Right cardiac atrium (tissue), 5 donors: ENCODE results near the gene PHF20. TPM values are rescaled to one million over a fixed set of nuclear protein-coding genes. Genes with fewer than 3 reads are reported as not detected.
"Not testable (repeated sequence)": the region's sequence is repeated elsewhere in the genome, so short reads cannot be mapped to it uniquely, and the experiment has no call there.

Experiments used
- ATAC-seq, 2 donors: fragments of 200-7000 bp; cut with Tn5 transposase; one replicate each; pipeline versions ENCODE4 v1.8.0 to v1.9.1; 2020; ENCODE audit warnings: moderate library complexity in 2 of 2, mild to moderate bottlenecking in 1 of 2
- DNase-seq, 3 donors: peaks; one replicate each; pipeline ENCODE4 v3.0.0-alpha.2; 2020
- H3K27ac ChIP-seq: one replicate; pipeline ENCODE4 v1.5.1; 2013; ENCODE audit warnings: mild to moderate bottlenecking, low read length, control low read depth, moderate library complexity
- H3K27me3 ChIP-seq: one replicate; pipeline ENCODE4 v1.6.1; 2013; ENCODE audit not compliant: control insufficient read depth, insufficient read depth
- H3K4me1 ChIP-seq: one replicate; pipeline ENCODE4 v1.6.1; 2013; ENCODE audit warnings: low read length; ENCODE audit not compliant: control insufficient read depth, insufficient read depth
- H3K4me3 ChIP-seq: one replicate; pipeline ENCODE4 v1.5.1; 2013; ENCODE audit warnings: low read length, control low read depth
- H3K9me3 ChIP-seq: one replicate; pipeline ENCODE4 v1.6.1; 2013; ENCODE audit warnings: low read length; ENCODE audit not compliant: control insufficient read depth
- WGBS: extraction: QIAGEN DNeasy Blood & Tissue Kit; methylation state at CpG from one replicate; pipeline ENCODE4 v1.1.7; 2013; 5-methylcytosine and 5-hydroxymethylcytosine counted together
- intact Hi-C, 4 donors: fragments of 100-400 bp; cut with DNase I; formaldehyde crosslinking; loops; one replicate each; pipeline versions ENCODE4 v1.11.0 to v1.14.0; 2022 to 2023
- long read RNA-seq, 4 donors: library from polyadenylated mRNA; unstranded; transcript quantifications; one replicate each; pipeline ENCODE4 v2.0.0, GENCODE V29; 2020 to 2021
- polyA plus RNA-seq: library from polyadenylated mRNA; stranded (reverse); fragments of 200-250 nt; gene quantifications from one replicate; pipeline ENCODE4 v1.2.3, GENCODE V29; 2013
- total RNA-seq, 4 donors: library from RNA; stranded (reverse); fragmentation: NEBNext Ultra II Directional; extraction: Animal tissue kit (Norgen Biotek cat#: 25700); gene quantifications; one replicate each; pipeline ENCODE4 v1.2.1, GENCODE V29; 2021
- donor health status: healthy with polysubstance abuse.
- donor health status: DM: no; HTN: yes; CAD: no.
- donor health status: DM: no; HTN: no; CAD: no.
- donor health status: DM: no; HTN: yes; CAD: no; lungs with severe emphysema.
- donor health status: DM: yes; HTN: yes; CAD: no.

Gene PHF20
- total RNA-seq, result 10 to 100 TPM; 44.6 to 56.8 (median 55.6) TPM
- 38.5 TPM for polyA plus RNA-seq
- long read RNA-seq, donor 1, full-length matches to known transcripts, result 3 of 54 reads
- long read RNA-seq, donor 1, partial matches to known transcripts, result 44 of 54 reads
- long read RNA-seq, donor 1, other reads (novel, unspliced or antisense), result 7 of 54 reads
- long read RNA-seq, donor 2, full-length matches to known transcripts, result 3 of 19 reads
- long read RNA-seq, donor 2, partial matches to known transcripts, result 11 of 19 reads
- long read RNA-seq, donor 2, other reads (novel, unspliced or antisense), result 5 of 19 reads
- long read RNA-seq, donor 3, partial matches to known transcripts, result 106 of 130 reads
- long read RNA-seq, donor 3, other reads (novel, unspliced or antisense), result 21 of 130 reads
- long read RNA-seq, donor 4, transcript PHF20-216 (2 exons, 618 nt), result major isoform, 5 of 16 reads
- long read RNA-seq, donor 4, partial matches to known transcripts, result 7 of 16 reads
- long read RNA-seq, donor 4, other reads (novel, unspliced or antisense), result 4 of 16 reads

DNA sequence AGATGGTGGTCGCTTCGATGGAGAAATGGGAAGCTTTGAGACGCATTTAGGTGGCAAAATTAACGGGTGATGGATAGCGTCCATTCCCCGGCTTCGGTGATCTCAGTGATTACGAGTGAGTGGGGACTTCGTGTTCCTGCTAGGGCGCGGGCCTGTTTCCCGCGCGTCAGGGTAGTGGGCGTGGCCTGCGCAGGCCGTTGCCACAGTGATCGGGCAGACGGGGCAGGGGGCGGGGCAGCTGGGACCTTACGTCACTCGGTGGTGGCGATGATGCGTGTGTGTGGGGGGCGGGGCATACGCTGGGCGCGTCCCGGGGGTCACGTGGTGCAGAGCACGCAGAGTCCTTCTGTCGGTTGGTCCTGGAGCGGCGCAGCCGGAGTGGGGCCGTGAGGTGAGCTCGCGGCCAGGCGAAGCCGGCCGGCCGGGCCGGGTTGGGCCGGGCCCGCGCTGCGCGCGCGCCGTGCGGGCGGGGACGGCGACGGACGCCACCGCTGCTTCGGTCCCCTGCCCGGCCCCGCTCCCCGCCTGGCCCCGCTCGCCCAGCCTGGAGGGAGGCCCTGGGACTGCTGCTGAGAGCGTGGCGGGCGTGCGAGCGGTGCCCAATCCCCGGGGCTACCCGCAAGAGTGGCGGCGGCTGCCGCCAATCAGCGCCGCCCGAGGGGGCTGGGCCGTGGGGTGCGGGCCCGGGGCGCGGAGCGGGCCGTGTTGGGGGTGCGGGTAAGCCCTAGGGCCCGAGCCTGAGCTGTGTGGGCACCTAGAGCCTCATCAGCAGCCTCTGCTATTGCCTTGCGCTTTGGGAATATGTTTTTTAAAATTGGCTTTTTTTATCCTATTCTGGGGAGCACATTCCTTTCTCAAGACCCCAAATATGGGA is at the start of gene PHF20:
Gene PHF20 (plus strand): TSS at position 327 of the 874 bp plus-strand sequence. CDS start 29,508 bp downstream, outside the sequence.
- Histone ChIP-seq H3K27ac (peak within 1 kb of the TSS; percentile 95), H3K4me3 (peak within 1 kb of the TSS; percentile 94), H3K9me3 (no peaks in the 10 kb centered on the region), H3K27me3 (no peaks in the 10 kb centered on the region), H3K4me1 (peaks cover 8% of the 10 kb centered on the region)
- intact Hi-C loops, result no loop called here
- DNase-seq (peak; percentile 99 to 100 (median 100)), ATAC-seq (peak; percentile 85 to 92)
- 2% methylated on average over 87 of the region's 87 CpGs for WGBS

DNA sequence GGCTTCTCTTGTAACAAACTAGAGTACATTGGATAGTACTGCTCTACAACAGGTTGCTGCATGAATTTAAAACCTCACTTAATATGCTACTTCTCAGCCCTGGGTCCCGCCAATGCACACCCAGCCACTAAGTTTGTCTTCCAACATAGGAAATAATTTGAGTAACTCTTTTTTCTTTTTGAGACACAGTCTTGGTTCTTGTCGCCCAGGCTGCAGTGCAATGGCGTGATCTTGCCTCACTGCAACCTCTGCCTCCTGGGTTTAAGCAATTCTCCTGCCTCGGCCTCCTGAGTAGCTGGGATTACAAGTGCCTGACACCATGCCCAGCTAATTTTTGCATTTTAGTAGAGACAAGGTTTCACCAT is 48.6 kb upstream of the PHF20 start:
- ATAC-seq, H3K4me1 ChIP-seq, H3K27me3 ChIP-seq, H3K27ac ChIP-seq, intact Hi-C loops, H3K9me3 ChIP-seq, DNase-seq, H3K4me3 ChIP-seq: not testable (repeated sequence)
- WGBS, result 86% methylated on average over 4 of the region's 4 CpGs

DNA sequence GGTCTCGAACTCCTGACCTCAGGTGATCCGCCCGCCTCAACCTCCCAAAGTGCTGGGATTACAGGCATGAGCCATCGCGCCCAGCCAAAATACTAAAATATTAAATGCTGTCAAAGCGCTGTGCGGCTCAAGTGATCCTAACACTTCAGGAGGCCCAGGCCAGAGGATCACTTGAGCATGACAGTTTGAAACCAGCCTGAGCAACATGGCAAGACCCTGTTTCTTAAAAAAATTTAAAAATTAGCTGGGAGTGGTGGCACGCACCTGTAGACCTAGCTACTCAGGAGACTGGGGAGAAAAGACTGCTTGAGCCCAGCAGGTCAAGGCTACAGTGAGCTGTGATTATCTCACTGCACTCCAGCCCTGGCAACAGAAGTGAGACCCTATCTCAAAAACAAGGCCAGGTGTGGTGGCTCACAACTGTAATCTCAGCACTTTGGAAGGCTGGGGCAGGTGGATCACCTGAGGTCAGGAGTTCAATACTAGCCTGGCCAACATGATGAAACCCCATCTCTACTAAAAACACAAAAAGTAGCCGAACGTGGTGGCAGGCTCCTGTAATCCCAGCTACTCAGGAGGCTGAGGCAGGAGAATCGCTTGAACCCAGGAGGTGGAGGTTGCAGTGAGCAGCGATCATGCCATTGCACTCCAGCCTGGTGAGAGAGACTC is 48.0 kb upstream of the PHF20 start:
- 95% methylated on average over 12 of the region's 12 CpGs for WGBS
- H3K27ac ChIP-seq, H3K4me3 ChIP-seq, intact Hi-C loops, ATAC-seq, H3K9me3 ChIP-seq, DNase-seq, H3K4me1 ChIP-seq, H3K27me3 ChIP-seq: not testable (repeated sequence)

DNA sequence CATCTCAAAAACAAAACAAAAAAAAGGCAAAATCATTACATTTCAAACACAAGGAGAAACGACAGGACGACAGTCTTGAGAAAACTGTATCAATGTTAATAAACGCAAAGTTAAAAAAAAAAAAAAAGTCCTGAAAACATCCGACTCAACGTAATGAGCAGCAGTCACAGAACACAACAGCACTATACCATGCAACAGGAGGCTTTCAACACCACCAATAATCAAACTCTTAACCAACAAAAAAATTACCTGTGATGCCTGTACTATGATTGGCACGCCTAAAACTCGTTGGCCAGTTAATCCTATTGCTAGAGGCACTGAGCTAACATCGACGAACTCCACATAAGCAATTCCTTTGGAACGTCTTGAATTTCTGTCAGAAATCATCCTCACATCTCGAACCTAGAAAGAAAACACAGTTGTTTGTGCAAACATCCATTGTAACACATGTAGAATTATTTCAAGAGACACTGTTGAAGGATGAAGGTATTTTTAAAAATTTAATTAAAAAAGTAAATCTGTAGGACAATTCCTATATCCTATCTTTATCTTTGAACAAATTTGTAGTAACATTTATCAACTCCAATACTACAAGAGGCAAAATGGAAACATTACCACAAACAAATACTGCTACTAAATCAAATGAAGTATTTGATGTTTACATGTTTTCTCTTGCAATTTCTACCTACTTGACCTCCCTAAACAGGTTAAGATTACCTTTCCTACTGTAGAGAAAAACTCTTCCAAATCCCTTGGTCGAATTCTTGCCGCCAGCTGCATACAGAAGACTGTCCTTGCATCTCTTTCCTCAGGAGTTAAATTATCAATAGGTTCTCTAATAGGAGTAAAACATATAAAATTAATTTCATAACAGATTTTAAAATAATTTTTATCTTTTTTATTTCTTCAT is 47.2 kb upstream of the PHF20 start:
- Histone ChIP-seq H3K9me3 (no peaks in the 10 kb centered on the region), H3K4me3 (no peak overlapping the region), H3K27ac (no peak overlapping the region), H3K27me3 (no peaks in the 10 kb centered on the region), H3K4me1 (no peaks in the 10 kb centered on the region)
- intact Hi-C loops, result no loop called here
- ATAC-seq (no peak), DNase-seq (no peak)
- 81% methylated on average over 13 of the region's 13 CpGs for WGBS

DNA sequence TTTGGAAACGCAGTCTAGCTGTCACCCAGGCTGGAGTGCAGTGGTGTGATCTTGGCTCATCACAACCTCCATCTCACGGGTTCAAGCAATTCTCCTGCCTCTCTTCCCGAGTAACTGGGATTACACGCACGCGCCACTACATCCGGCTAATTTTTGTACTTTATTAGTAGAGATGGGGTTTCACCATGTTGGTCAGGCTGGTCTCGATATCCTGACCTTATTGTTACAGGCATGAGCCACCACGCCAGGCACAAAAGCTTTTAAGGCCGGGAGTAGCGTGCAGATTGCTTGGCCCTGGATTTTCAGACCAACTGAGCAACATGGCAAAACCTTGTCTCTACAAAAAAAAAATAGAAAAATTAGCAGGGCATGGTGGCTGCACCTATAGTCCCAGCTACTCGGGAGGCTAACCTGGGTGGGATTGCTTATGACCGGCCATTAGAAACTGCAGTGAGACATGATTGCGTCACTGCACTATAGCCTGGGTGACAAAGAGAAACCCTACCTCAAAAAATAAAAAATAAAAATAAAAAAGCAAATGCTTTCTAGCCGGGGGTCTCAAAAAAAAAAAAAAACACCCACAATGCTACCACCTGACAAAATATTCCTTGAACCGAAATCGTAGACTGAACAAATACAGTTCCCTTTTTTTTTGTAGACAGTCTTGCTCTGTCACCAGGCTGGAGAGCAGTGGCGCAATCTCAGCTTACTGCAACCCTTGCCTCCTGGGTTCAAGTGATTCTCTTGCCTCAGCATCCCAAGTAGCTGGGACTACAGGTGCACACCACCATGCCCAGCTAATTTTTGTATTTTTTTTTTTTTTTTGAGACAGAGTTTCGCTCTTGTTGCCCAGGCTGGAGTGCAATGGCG is 44.7 kb upstream of the PHF20 start:
- intact Hi-C loops, result no loop called here
- H3K27ac ChIP-seq, result no peak overlapping the region
- no peak for ATAC-seq
- H3K9me3 ChIP-seq, result no peaks in the 10 kb centered on the region
- no peaks in the 10 kb centered on the region for H3K4me1 ChIP-seq
- no peak for DNase-seq
- WGBS, result 92% methylated on average over 20 of the region's 20 CpGs
- H3K4me3 ChIP-seq, result no peak overlapping the region
- no peaks in the 10 kb centered on the region for H3K27me3 ChIP-seq

DNA sequence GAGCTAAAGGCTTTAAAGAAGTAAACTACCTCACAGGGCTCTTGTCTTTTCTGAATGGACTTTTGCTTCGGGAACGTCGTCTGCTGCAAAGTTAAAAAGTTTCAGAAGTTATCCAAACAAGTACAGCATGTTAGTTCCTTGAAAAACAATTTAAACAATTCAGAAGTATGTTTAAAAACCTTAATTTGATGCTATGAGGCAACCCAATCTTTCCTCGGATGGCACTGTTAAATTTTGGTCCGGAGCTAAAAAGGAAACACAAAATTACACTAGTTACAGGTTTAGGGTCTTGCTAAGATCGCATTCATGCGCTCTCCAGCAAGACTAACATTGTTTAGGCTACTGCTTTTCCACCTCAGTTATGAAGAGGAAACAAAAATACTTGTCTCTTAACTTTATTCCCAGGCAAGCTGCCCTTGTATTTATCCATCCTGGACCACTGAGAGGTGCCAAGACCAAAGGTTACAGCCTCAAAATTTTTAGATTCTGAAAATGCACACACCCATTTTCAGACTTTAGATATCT is 42.5 kb upstream of the PHF20 start:
- Histone ChIP-seq H3K27ac (no peak overlapping the region), H3K9me3 (no peaks in the 10 kb centered on the region), H3K4me1 (peaks cover 4% of the 10 kb centered on the region), H3K27me3 (no peaks in the 10 kb centered on the region), H3K4me3 (no peak overlapping the region)
- DNase-seq, result no peak
- no peak for ATAC-seq
- intact Hi-C loops, result no loop called here
- WGBS, result 69% methylated on average over 7 of the region's 7 CpGs

DNA sequence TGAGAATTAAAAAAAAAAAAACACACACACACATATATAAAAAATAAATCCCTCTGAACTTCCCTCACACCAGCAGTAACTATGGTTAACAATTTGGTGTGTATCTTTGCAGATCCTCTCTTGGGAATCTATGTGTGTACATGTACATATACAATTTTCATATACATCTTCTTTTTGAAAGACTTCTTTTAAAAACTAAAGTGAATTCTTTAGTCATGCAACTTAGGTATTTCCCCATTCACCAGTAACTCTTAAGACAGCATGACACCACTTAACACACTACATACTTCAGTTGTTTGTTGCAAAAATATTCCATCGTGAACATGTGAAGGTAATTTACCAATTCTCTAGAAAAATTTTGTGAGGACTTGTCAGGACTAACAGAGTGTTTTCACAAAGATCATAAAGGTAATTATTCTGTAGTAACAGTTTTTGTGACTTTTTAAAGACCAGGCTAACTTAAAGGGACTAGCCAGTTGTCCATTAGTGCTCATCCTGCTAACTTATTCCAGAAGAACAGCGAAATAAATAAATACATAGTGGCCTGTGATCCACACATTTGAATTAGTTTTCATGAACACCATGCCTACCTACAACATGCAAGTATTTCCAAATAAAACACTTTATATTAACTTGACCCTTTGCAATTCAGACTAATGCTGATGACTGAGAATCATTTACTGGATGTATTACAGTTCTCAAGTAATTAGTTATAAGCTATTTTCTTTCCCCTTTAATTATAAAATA is 41.8 kb upstream of the PHF20 start:
- WGBS, result 75% methylated on average over 2 of the region's 2 CpGs
- peaks cover 4% of the 10 kb centered on the region for H3K4me1 ChIP-seq
- H3K9me3 ChIP-seq, result no peaks in the 10 kb centered on the region
- DNase-seq (no peak), ATAC-seq (no peak)
- H3K27ac ChIP-seq, result no peak overlapping the region
- H3K27me3 ChIP-seq, result no peaks in the 10 kb centered on the region
- intact Hi-C loops, result loop anchor here in 2 of 4 donors (5.0 to 10.0 kb wide), 2 partner anchors 33 to 155 kb away; partner anchors contain the start of genes NFS1 (in 1 of the 2) and ROMO1 (in 1 of the 2)
- H3K4me3 ChIP-seq, result no peak overlapping the region

DNA sequence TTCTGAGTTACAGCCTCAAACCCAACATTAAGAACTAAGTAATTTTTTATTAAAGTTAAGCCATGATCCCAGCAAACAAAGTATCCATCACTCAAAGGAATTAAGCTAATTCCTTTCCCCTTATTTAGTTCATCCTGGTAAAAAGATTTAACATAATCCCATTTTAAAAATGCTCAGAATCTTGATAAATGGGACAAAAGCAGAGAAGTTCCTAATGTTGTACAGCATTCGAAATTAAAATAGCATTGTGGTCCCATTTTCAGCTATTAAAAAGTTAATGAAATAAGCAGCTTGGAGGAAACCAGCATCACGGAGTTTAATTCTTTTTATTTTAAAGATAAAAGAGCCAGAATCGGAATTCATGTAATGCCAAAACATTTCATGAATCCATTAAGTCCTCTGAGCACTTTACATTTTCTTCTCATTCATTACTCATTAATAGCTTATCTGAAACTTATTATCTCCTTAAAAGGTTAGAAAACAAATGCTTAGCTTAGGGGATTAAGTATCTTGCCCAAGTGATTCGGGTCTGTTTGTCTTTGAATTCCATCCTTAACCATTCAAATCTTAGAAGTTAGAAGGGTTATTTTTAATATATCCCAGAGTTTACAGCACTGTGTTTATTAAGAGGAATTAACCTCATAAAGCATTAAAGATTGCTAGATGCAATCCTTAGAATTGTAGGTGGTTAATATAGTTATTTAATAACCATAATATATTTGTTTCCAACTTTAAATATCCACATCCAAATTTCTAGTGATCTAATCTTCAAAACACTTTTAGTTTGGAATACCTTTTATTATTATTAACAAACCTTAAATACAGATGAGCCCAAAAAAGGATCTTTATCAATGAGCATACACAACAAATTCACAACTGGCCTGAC is 41.0 kb upstream of the PHF20 start:
- intact Hi-C loops, result loop anchor here in 2 of 4 donors (5.0 to 10.0 kb wide), 2 partner anchors 34 to 154 kb away; partner anchors contain the start of genes NFS1 (in 1 of the 2) and ROMO1 (in 1 of the 2)
- Histone ChIP-seq H3K4me3 (no peak overlapping the region), H3K27ac (no peak overlapping the region), H3K4me1 (peaks cover 4% of the 10 kb centered on the region), H3K9me3 (no peaks in the 10 kb centered on the region), H3K27me3 (no peaks in the 10 kb centered on the region)
- ATAC-seq (no peak), DNase-seq (no peak)
- WGBS, result 33% methylated on average over 4 of the region's 4 CpGs
